Measurements from ENCODE around the gene TMEM225.
"Not testable (repeated sequence)": the region's sequence is repeated elsewhere in the genome, so short reads cannot be mapped to it uniquely, and the experiment has no call there.

Gene TMEM225, protein sequence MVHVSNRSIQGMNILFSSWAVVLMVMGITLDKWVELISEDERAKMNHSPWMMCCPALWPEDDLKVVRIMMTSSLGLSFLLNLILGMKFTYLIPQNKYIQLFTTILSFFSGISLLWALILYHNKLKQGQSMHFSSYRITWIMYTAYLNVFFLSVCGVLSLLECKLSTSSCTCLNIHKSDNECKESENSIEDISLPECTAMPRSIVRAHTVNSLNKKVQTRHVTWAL

DNA sequence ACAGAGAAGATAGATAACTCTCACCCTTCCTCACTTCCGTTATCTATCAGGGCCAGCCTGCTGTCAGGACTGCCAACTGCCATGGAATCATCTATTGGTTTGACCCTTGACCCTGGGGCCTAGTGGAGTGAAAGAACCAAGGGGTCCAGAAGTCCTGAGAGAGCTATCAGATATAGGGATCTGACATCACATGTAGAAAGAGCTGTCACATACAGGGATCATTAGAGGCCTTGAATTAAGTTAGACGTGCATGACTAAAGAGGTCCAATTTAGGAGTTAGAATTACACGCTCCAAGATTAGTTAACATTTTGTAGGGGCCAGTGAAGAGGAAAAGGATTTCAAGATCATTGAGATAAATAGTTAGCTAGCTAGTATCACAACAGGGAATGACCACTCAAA is at the start of gene TMEM225:
Gene TMEM225, minus strand, starts transcription at position 101 of the 400 bp plus-strand sequence. CDS start 245 bp downstream, outside the sequence.
- Histone ChIP-seq H3K4me1 (ENCODE audit: control insufficient read depth, insufficient read depth, low read length) (no peaks in the 10 kb centered on the region), H3K9me3 (ENCODE audit: control insufficient read depth, insufficient read depth, low read length) (no peaks in the 10 kb centered on the region), H3K36me3 (ENCODE audit: control insufficient read depth, insufficient read depth, low read length) (no peaks in the 10 kb centered on the region), H3K4me3 (ENCODE audit: low read depth, low read length) (no peak within 1 kb of the TSS), H3K9ac (ENCODE audit: low read depth, low read length) (no peak within 1 kb of the TSS), H3K27me3 (ENCODE audit: control insufficient read depth, insufficient read depth, low read length) (no peaks in the 10 kb centered on the region)

DNA sequence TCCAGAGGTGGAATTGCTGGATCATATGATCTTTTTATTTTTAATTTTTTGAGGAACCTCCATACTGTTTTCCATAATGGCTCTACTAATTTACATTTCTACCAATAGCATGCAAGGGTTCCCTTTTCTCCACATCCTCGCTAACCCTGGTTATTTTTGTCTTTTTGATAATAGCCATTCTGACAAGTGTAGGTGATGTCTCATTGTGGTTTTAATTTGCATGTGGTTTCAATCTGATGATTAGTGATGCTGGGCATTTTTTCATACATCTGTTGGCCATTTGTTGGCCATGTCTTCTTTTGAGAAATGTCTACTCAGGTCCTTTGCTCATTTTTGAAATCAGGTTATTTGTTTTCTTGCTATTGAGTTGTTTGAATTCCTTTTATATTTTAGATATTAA is 38.6 kb upstream of the TMEM225 start:
- H3K27me3 ChIP-seq (ENCODE audit: control insufficient read depth, insufficient read depth, low read length), result no peaks in the 10 kb centered on the region
- H3K36me3 ChIP-seq (ENCODE audit: control insufficient read depth, insufficient read depth, low read length), result no peaks in the 10 kb centered on the region
- H3K9me3 ChIP-seq (ENCODE audit: control insufficient read depth, insufficient read depth, low read length), result no peaks in the 10 kb centered on the region
- H3K9ac ChIP-seq (ENCODE audit: low read depth, low read length), result no peak overlapping the region
- H3K4me3 ChIP-seq (ENCODE audit: low read depth, low read length), result no peak overlapping the region
- H3K4me1 ChIP-seq (ENCODE audit: control insufficient read depth, insufficient read depth, low read length), result no peaks in the 10 kb centered on the region

DNA sequence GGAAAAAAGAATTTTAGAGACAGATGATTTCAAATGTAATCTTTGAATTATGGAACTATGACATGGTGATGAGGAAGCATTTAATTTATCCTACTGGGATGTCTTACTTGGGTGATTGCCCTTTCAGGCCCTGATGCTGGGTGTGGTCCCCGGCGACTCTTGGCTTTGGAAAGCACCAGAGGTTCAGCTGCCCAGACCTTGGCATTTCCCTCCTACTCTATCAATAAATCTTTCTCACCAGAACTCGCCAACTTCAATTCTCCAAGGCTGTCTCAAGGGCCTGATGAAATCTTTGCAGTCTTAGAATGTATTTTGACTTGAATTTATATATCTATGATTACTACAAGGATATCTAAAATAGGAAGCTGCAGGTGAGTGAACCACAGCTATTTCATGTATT is 35.5 kb upstream of the TMEM225 start:
- H3K4me3 ChIP-seq (ENCODE audit: low read depth, low read length), result no peak overlapping the region
- no peaks in the 10 kb centered on the region for H3K27me3 ChIP-seq (ENCODE audit: control insufficient read depth, insufficient read depth, low read length)
- H3K4me1 ChIP-seq (ENCODE audit: control insufficient read depth, insufficient read depth, low read length), result no peaks in the 10 kb centered on the region
- H3K9me3 ChIP-seq (ENCODE audit: control insufficient read depth, insufficient read depth, low read length), result no peaks in the 10 kb centered on the region
- H3K9ac ChIP-seq (ENCODE audit: low read depth, low read length), result no peak overlapping the region
- H3K36me3 ChIP-seq (ENCODE audit: control insufficient read depth, insufficient read depth, low read length), result no peaks in the 10 kb centered on the region

DNA sequence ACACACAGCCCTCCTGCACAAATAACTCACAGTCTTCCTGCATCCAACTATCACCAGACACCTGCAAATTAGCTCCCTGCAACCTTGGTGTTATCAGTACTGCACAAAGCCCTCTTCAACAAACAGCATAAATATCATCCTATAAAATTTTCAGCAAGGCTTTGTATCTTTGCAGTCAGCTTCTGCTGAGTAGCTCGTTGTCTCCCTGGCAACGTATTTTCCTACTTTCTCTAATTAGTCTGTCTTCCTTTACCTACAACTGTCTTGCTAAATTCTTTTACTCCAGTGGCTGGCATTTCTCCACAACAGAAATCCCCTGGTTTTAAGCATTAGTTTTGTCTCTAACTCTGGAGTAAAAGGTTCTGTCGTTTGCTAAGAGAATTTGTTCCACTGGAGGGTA is 20.4 kb upstream of the TMEM225 start:
- H3K36me3 ChIP-seq (ENCODE audit: control insufficient read depth, insufficient read depth, low read length), result no peaks in the 10 kb centered on the region
- H3K27me3 ChIP-seq (ENCODE audit: control insufficient read depth, insufficient read depth, low read length), result no peaks in the 10 kb centered on the region
- no peak overlapping the region for H3K9ac ChIP-seq (ENCODE audit: low read depth, low read length)
- H3K4me1 ChIP-seq (ENCODE audit: control insufficient read depth, insufficient read depth, low read length), result peaks cover 4% of the 10 kb centered on the region
- H3K9me3 ChIP-seq (ENCODE audit: control insufficient read depth, insufficient read depth, low read length), result no peaks in the 10 kb centered on the region
- no peak overlapping the region for H3K4me3 ChIP-seq (ENCODE audit: low read depth, low read length)

DNA sequence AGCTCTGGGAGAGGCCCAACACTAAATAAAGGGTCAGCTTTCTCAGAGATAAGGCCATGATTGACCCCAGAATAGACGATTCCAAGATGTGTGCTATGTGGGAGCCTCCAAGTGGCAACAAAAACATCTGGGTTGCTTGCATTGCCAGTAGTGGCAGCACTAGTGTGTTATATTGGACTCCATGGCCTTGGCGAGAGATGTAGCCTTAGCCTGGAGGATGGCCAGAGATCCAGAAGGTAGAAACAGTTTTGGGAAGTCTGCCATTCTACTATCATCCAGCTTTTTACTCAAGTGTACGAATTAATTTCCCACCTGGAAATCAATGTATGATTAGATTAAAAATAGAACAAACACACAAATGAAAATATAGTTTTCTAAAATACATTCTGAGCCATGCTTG is 19.5 kb upstream of the TMEM225 start:
- H3K4me3 ChIP-seq (ENCODE audit: low read depth, low read length), result no peak overlapping the region
- no peaks in the 10 kb centered on the region for H3K27me3 ChIP-seq (ENCODE audit: control insufficient read depth, insufficient read depth, low read length)
- no peaks in the 10 kb centered on the region for H3K9me3 ChIP-seq (ENCODE audit: control insufficient read depth, insufficient read depth, low read length)
- H3K4me1 ChIP-seq (ENCODE audit: control insufficient read depth, insufficient read depth, low read length), result peaks cover 4% of the 10 kb centered on the region
- H3K36me3 ChIP-seq (ENCODE audit: control insufficient read depth, insufficient read depth, low read length), result no peaks in the 10 kb centered on the region
- H3K9ac ChIP-seq (ENCODE audit: low read depth, low read length), result no peak overlapping the region

DNA sequence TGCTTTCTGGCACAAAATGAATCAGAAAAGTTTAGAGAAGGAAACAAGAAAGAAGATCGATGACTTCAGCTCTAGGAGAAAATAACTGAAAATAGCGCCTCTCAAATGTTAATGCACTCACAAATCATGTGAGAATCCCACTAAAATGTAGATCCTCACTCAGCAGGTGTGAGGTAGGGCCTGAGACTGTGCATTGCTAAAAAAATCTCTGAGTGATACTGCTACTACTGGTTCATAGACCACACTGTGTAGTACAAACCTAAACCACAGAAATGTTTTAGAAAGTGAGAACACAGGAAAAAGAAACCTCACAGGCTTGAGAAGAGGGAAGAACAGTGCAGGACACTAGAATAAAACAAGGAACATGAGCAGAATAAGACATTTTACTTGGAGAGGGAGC is 18.5 kb upstream of the TMEM225 start:
- H3K36me3 ChIP-seq (ENCODE audit: control insufficient read depth, insufficient read depth, low read length), result no peaks in the 10 kb centered on the region
- no peaks in the 10 kb centered on the region for H3K27me3 ChIP-seq (ENCODE audit: control insufficient read depth, insufficient read depth, low read length)
- no peak overlapping the region for H3K4me3 ChIP-seq (ENCODE audit: low read depth, low read length)
- H3K4me1 ChIP-seq (ENCODE audit: control insufficient read depth, insufficient read depth, low read length), result peaks cover 4% of the 10 kb centered on the region
- no peak overlapping the region for H3K9ac ChIP-seq (ENCODE audit: low read depth, low read length)
- no peaks in the 10 kb centered on the region for H3K9me3 ChIP-seq (ENCODE audit: control insufficient read depth, insufficient read depth, low read length)

DNA sequence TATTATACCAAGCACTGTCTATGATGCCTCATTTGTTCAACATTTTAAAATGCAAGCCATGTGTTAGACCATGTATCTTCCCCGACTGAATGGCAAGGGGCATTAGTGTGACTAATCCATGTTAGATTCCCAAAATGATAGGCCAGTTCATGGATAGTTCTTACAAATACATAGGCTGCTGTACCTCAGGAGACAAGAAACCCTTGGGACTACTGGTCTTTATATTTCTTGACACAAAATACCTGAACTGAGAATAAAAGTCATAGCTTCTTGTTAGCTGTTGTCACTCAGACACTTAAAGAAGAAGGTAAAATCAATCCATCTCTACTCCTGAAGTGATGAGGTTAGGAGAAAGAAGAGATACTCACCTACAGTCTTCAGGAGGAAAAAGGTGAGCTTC is 16.4 kb upstream of the TMEM225 start, which contains the start of gene OR8D4:
Gene OR8D4, plus strand, starts transcription at position 301 of the 400 bp plus-strand sequence. CDS start 4,265 bp downstream, outside the sequence.
- no peak within 1 kb of the TSS for H3K4me3 ChIP-seq (ENCODE audit: low read depth, low read length)
- H3K27me3 ChIP-seq (ENCODE audit: control insufficient read depth, insufficient read depth, low read length), result no peaks in the 10 kb centered on the region
- peaks cover 4% of the 10 kb centered on the region for H3K4me1 ChIP-seq (ENCODE audit: control insufficient read depth, insufficient read depth, low read length)
- H3K9ac ChIP-seq (ENCODE audit: low read depth, low read length), result peak within 1 kb of the TSS; percentile 9
- no peaks in the 10 kb centered on the region for H3K9me3 ChIP-seq (ENCODE audit: control insufficient read depth, insufficient read depth, low read length)
- H3K36me3 ChIP-seq (ENCODE audit: control insufficient read depth, insufficient read depth, low read length), result no peaks in the 10 kb centered on the region

DNA sequence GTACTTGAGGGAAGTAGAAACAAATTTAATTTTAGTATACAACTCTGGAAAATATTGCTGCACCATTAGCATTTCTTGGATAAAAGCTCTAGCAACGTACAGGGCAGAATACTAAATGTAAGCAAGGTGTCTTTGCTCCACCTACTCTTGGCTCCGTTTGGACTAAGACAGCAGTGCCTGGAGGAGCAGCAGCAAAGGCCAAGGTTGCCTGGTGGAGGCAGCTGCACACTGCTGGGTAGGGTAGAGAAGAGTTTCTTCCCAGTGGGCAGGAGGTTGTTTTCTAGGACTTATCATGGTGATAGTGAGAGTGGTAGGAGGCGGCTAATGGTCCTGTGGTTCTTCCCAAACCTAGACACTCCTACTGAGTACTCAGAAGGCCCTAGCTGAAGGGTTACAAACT is 14.3 kb upstream of the TMEM225 start:
- H3K36me3 ChIP-seq (ENCODE audit: control insufficient read depth, insufficient read depth, low read length), result no peaks in the 10 kb centered on the region
- H3K4me3 ChIP-seq (ENCODE audit: low read depth, low read length), result no peak overlapping the region
- peaks cover 4% of the 10 kb centered on the region for H3K4me1 ChIP-seq (ENCODE audit: control insufficient read depth, insufficient read depth, low read length)
- no peaks in the 10 kb centered on the region for H3K27me3 ChIP-seq (ENCODE audit: control insufficient read depth, insufficient read depth, low read length)
- no peak overlapping the region for H3K9ac ChIP-seq (ENCODE audit: low read depth, low read length)
- H3K9me3 ChIP-seq (ENCODE audit: control insufficient read depth, insufficient read depth, low read length), result no peaks in the 10 kb centered on the region

DNA sequence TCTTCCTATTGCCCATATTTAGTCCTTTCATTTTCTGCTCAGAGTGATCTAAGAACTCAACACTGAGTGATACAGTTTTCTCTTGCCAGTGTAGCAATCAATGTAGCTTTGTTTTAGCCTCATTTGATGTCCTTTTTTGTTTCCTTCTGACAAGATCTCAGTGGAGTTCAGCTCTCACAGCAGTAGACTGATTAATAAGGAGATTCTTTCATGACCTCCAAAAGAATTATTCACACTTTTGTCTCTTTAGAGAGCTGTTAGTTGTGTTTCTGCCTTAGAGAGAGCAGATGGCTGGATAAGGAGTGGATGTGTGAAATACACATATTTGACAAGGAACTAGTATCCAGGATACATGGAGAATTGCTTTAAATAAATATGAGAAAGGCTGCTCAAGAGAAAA is 6.6 kb upstream of the TMEM225 start:
- no peaks in the 10 kb centered on the region for H3K4me1 ChIP-seq (ENCODE audit: control insufficient read depth, insufficient read depth, low read length)
- no peak overlapping the region for H3K9ac ChIP-seq (ENCODE audit: low read depth, low read length)
- no peaks in the 10 kb centered on the region for H3K27me3 ChIP-seq (ENCODE audit: control insufficient read depth, insufficient read depth, low read length)
- no peak overlapping the region for H3K4me3 ChIP-seq (ENCODE audit: low read depth, low read length)
- H3K9me3 ChIP-seq (ENCODE audit: control insufficient read depth, insufficient read depth, low read length), result no peaks in the 10 kb centered on the region
- no peaks in the 10 kb centered on the region for H3K36me3 ChIP-seq (ENCODE audit: control insufficient read depth, insufficient read depth, low read length)

DNA sequence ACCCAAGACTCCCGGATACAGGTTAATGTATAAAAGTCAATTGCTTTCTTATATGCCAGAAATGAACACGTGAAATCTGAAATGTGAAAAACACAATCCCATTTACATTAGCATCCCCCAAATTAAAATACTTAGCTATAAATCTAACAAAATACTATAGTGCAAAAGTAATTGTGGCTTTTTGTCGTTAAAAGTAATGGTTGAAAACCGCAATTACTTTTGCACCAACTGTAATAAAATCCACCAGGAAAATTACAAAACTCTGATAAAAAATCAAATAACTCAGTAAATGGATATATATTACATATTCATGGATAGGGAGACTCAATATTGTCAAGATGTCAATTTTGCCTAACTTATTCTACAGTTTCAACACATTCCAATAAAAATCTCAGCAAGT is 4.6 kb downstream of the TMEM225 start:
- H3K4me3 ChIP-seq (ENCODE audit: low read depth, low read length), result no peak overlapping the region
- H3K4me1 ChIP-seq (ENCODE audit: control insufficient read depth, insufficient read depth, low read length), result no peaks in the 10 kb centered on the region
- H3K9ac ChIP-seq (ENCODE audit: low read depth, low read length), result no peak overlapping the region
- H3K9me3 ChIP-seq (ENCODE audit: control insufficient read depth, insufficient read depth, low read length), result no peaks in the 10 kb centered on the region
- H3K36me3 ChIP-seq (ENCODE audit: control insufficient read depth, insufficient read depth, low read length), result no peaks in the 10 kb centered on the region
- no peaks in the 10 kb centered on the region for H3K27me3 ChIP-seq (ENCODE audit: control insufficient read depth, insufficient read depth, low read length)

DNA sequence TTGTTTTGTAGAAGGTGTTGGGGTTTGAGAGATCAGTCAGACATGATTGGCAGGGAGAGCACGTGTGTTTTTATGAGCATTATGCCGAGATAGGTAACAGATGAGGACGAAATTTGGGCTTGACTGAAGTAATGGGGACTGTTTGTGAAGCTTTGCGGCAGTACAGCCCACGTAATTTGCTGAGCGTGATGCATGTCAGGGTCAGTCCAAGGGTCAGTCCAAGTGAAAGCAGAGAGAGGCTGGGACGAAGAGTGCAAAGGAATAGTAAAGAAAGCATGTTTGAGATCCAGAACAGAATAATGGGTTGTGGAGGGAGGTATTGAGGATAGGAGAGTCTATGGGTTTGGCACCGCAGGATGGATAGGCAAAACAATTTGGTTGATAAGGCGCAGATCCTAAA is 17.7 kb downstream of the TMEM225 start:
- not testable (repeated sequence) for H3K9me3 ChIP-seq (ENCODE audit: control insufficient read depth, insufficient read depth, low read length); H3K9ac ChIP-seq (ENCODE audit: low read depth, low read length); H3K4me3 ChIP-seq (ENCODE audit: low read depth, low read length); H3K4me1 ChIP-seq (ENCODE audit: control insufficient read depth, insufficient read depth, low read length); H3K27me3 ChIP-seq (ENCODE audit: control insufficient read depth, insufficient read depth, low read length); H3K36me3 ChIP-seq (ENCODE audit: control insufficient read depth, insufficient read depth, low read length)

DNA sequence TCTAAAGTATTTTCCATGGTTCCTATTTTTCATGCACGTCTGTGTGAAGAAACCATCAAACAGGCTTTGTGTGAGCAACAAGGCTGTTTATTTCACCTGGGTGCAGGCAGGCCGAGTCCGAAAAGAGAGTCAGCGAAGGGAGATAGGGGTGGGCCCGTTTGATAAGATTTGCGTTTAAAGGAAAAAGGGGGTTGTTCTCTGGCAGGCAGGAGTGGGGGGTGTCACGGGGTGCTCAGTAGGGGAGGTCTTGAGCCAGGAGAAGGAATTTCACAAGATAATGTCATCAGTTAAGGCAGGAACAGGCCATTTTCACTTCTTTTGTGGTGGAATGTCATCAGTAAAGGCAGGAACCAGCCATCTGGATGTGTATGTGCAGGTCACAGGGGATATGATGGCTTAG is 20.2 kb downstream of the TMEM225 start:
- H3K9ac ChIP-seq (ENCODE audit: low read depth, low read length); H3K36me3 ChIP-seq (ENCODE audit: control insufficient read depth, insufficient read depth, low read length); H3K27me3 ChIP-seq (ENCODE audit: control insufficient read depth, insufficient read depth, low read length); H3K4me1 ChIP-seq (ENCODE audit: control insufficient read depth, insufficient read depth, low read length); H3K9me3 ChIP-seq (ENCODE audit: control insufficient read depth, insufficient read depth, low read length); H3K4me3 ChIP-seq (ENCODE audit: low read depth, low read length): not testable (repeated sequence)

All from iPS-15b (cell line).